H54 (cell line): ENCODE data around the gene KCNAB1.

Experiments
- DNase-seq: peaks from one replicate; pipeline ENCODE4 v3.0.0; 2011; ENCODE audit warnings: low spot score, mixed read lengths; ENCODE audit not compliant: insufficient read length
- FAIRE-seq: peaks from 3 replicates; lab custom pipeline; 2011; peaks lifted over from hg19 to GRCh38; lab: Jason Lieb, UNC
- POLR2A ChIP-seq: IDR thresholded peaks from 2 replicates; pipeline ENCODE4 v1.6.1; 2011; ENCODE audit warnings: low read depth, mild to moderate bottlenecking, low read length

Gene KCNAB1

GRCh38 chr3:156576651-156577348, 456.4 kb downstream of the KCNAB1 start:
- DNase-seq, result no peak
- peak; percentile 27 for FAIRE-seq
- TF ChIP-seq POLR2A, result no peak

GRCh38 chr3:156577736-156578135, 457.4 kb downstream of the KCNAB1 start:
- no peak for DNase-seq

GRCh38 chr3:156579427-156579851, 459.1 kb downstream of the KCNAB1 start:
- no peak for TF ChIP-seq POLR2A
- FAIRE-seq (no peak), DNase-seq (no peak)

More at GRCh38 chr3:156577736-156578135, 457.4 kb downstream of the KCNAB1 start:
- peak; percentile 27 for FAIRE-seq
- TF ChIP-seq POLR2A, result no peak

- TF ChIP-seq POLR2A, result no peak
- no peak for DNase-seq
- no peak for FAIRE-seq
These were observed 460.7 kb downstream of the KCNAB1 start for GRCh38 chr3:156581033-156581432.

- FAIRE-seq, result no peak
- no peak for DNase-seq
- no peak for TF ChIP-seq POLR2A
These were observed 461.6 kb downstream of the KCNAB1 start for GRCh38 chr3:156581954-156582353.

GRCh38 chr3:156582532-156583183, 462.3 kb downstream of the KCNAB1 start:
- FAIRE-seq (no peak), DNase-seq (no peak)
- no peak for TF ChIP-seq POLR2A

GRCh38 chr3:156583469-156583868, 463.1 kb downstream of the KCNAB1 start:
- DNase-seq (no peak), FAIRE-seq (no peak)
- TF ChIP-seq POLR2A, result no peak

GRCh38 chr3:156586905-156587759, 466.8 kb downstream of the KCNAB1 start:
- TF ChIP-seq POLR2A, result no peak
- FAIRE-seq, result no peak
- no peak for DNase-seq

- DNase-seq, result no peak
- FAIRE-seq, result no peak
- no peak for TF ChIP-seq POLR2A
These were observed 467.3 kb downstream of the KCNAB1 start for GRCh38 chr3:156587760-156588069.
